DND-41 (cell line): ENCODE data around the gene MLYCD.

Experiments
- EZH2 ChIP-seq: IDR thresholded peaks from 3 replicates; pipeline ENCODE4 v1.6.1; 2012; ENCODE audit warnings: borderline replicate concordance, low read depth, mild to moderate bottlenecking, moderate library complexity, low read length, inconsistent platforms; ENCODE audit not compliant: severe bottlenecking
- TF ChIP-seq, protein P1 (sequence below): IDR thresholded peaks from 2 replicates; pipeline ENCODE4 v1.5.1; 2012; ENCODE audit warnings: borderline replicate concordance, low read length, moderate library complexity, mild to moderate bottlenecking; ENCODE audit not compliant: poor library complexity, severe bottlenecking; ENCODE audit errors: extremely low read depth

- TF ChIP-seq, protein P1, sequence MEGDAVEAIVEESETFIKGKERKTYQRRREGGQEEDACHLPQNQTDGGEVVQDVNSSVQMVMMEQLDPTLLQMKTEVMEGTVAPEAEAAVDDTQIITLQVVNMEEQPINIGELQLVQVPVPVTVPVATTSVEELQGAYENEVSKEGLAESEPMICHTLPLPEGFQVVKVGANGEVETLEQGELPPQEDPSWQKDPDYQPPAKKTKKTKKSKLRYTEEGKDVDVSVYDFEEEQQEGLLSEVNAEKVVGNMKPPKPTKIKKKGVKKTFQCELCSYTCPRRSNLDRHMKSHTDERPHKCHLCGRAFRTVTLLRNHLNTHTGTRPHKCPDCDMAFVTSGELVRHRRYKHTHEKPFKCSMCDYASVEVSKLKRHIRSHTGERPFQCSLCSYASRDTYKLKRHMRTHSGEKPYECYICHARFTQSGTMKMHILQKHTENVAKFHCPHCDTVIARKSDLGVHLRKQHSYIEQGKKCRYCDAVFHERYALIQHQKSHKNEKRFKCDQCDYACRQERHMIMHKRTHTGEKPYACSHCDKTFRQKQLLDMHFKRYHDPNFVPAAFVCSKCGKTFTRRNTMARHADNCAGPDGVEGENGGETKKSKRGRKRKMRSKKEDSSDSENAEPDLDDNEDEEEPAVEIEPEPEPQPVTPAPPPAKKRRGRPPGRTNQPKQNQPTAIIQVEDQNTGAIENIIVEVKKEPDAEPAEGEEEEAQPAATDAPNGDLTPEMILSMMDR: no peak
- TF ChIP-seq EZH2: no peak
Observed at GRCh38 chr16:83882163-83882885, 16.6 kb upstream of the MLYCD start.
